Stimulated activated CD8-positive, alpha-beta memory T cell treated with anti-CD3 and anti-CD28 coated beads, Interleukin-7, amount 100 ng/mL, for 24 hours (primary cell): ENCODE data around the gene LDHA.

Experiments used
- DNase-seq: peaks from one replicate; pipeline ENCODE4 v3.0.0-alpha.2; 2020; ENCODE audit warnings: low read depth

LDHA gene

GRCh38 chr11:18394275-18394927 is at the start of gene LDHA:
Gene LDHA (plus strand): TSS chr11:18394563. CDS start chr11:18396843, 2,280 bp downstream.
- DNase-seq, result peak; percentile 99

- no peak for DNase-seq
Observed at GRCh38 chr11:18347471-18348125, 46.8 kb upstream of the LDHA start.

GRCh38 chr11:18352581-18352980 is 41.8 kb upstream of the LDHA start:
- DNase-seq, result no peak

GRCh38 chr11:18358646-18359045 is 35.7 kb upstream of the LDHA start:
- DNase-seq, result no peak

- DNase-seq, result no peak
Observed at GRCh38 chr11:18361154-18361553, 33.2 kb upstream of the LDHA start.

GRCh38 chr11:18364495-18365073 is 29.8 kb upstream of the LDHA start:
- no peak for DNase-seq

- DNase-seq, result no peak
Observed at GRCh38 chr11:18365741-18366140, 28.6 kb upstream of the LDHA start.

- DNase-seq, result no peak
Observed at GRCh38 chr11:18366286-18366685, 28.1 kb upstream of the LDHA start.

- DNase-seq, result no peak
Observed at GRCh38 chr11:18367431-18367830, 26.9 kb upstream of the LDHA start.

GRCh38 chr11:18368221-18368620 is 26.1 kb upstream of the LDHA start:
- DNase-seq, result no peak

GRCh38 chr11:18369398-18369797 is 25.0 kb upstream of the LDHA start:
- no peak for DNase-seq

- DNase-seq, result no peak
Observed at GRCh38 chr11:18371279-18371678, 23.1 kb upstream of the LDHA start.

GRCh38 chr11:18372201-18372600 is 22.2 kb upstream of the LDHA start:
- no peak for DNase-seq

GRCh38 chr11:18374956-18375355 is 19.4 kb upstream of the LDHA start:
- DNase-seq, result no peak

- no peak for DNase-seq
Observed at GRCh38 chr11:18375941-18376340, 18.4 kb upstream of the LDHA start.

GRCh38 chr11:18379201-18379600 is 15.2 kb upstream of the LDHA start:
- DNase-seq, result no peak

- DNase-seq, result peak; percentile 52
Observed at GRCh38 chr11:18383388-18384156, 10.8 kb upstream of the LDHA start.

- no peak for DNase-seq
Observed at GRCh38 chr11:18384157-18384641, 10.2 kb upstream of the LDHA start.

- no peak for DNase-seq
Observed at GRCh38 chr11:18390088-18390487, 4.3 kb upstream of the LDHA start.

GRCh38 chr11:18392434-18393321 is 1.7 kb upstream of the LDHA start:
- DNase-seq, result no peak

GRCh38 chr11:18393581-18394274 is 635 bp upstream of the LDHA start:
- no peak for DNase-seq
